Measurements from ENCODE around the gene TTN. TPM values are rescaled to one million over a fixed set of nuclear protein-coding genes. Genes with fewer than 3 reads are reported as not detected.

TTN gene
- total and polyA plus RNA-seq, 2 donors (not counting 1 experiment from before 2014, with no cell fraction given) = 1.7 to 46.4 TPM

GRCh38 chr2:178829981-178830380, 22.8 kb upstream of the TTN start:
- H3K27ac Mint-ChIP-seq = no peak overlapping the region
- no peak for ATAC-seq (ENCODE audit: low read depth)
- POLR2A ChIA-PET = no interaction called here
- TF ChIP-seq EZH2 (IDR thresholded peaks at IDR 0.05; ENCODE audit: borderline replicate concordance, insufficient read depth, low read depth, low read length, poor library complexity, severe bottlenecking) = no peak
- no peak for TF ChIP-seq CTCF (IDR thresholded peaks at IDR 0.05)
- no peaks in the 10 kb centered on the region for H3K79me2 ChIP-seq (ENCODE audit: control insufficient read depth, insufficient read depth, low read length)
- CTCF ChIA-PET = no interaction called here
- no peaks in the 10 kb centered on the region for H3K4me1 ChIP-seq (ENCODE audit: control insufficient read depth in 2 of 2, insufficient read depth in 2 of 2, low read length in 2 of 2)
- peaks cover 12% of the 10 kb centered on the region for H3K4me1 Mint-ChIP-seq
- WGBS (ENCODE audit: insufficient coverage) = no CpG with 5 or more reads among the region's 3 CpGs
- H3K4me3 ChIP-seq (ENCODE audit: control extremely low read depth in 1 of 5, extremely low read depth in 1 of 5, insufficient read depth in 1 of 5, low read depth in 2 of 5, low read length in 4 of 5) = no peak overlapping the region
- H3K36me3 ChIP-seq (replicated peaks in 1 of 2; ENCODE audit: control extremely low read depth in 1 of 2, control insufficient read depth in 1 of 2, extremely low read depth in 1 of 2, insufficient read depth in 2 of 2, low read length in 1 of 2) = no peaks in the 10 kb centered on the region
- intact Hi-C loops (cut with micrococcal nuclease) = no loop called here
- H3K4me2 ChIP-seq (replicated peaks; ENCODE audit: low read depth, low read length, poor library complexity, severe bottlenecking) = no peak overlapping the region
- no peaks in the 10 kb centered on the region for H3K9me3 Mint-ChIP-seq (ENCODE audit: insufficient read depth)
- H3K9me3 ChIP-seq (ENCODE audit: control extremely low read depth in 1 of 3, control insufficient read depth in 2 of 3, insufficient read depth in 1 of 3, low read length in 2 of 3) = no peaks in the 10 kb centered on the region
- no peak overlapping the region for H3K4me3 Mint-ChIP-seq
- no peak overlapping the region for H3K9ac ChIP-seq (ENCODE audit: low read length)
- DNase-seq = no peak
- H3K27ac ChIP-seq (ENCODE audit: low read length in 2 of 2) = no peak overlapping the region
- no peak overlapping the region for H2AFZ ChIP-seq (ENCODE audit: insufficient read depth, low read depth, low read length, poor library complexity, severe bottlenecking)
- H4K20me1 ChIP-seq (ENCODE audit: control insufficient read depth, insufficient read depth, low read length, poor library complexity, severe bottlenecking) = no peaks in the 10 kb centered on the region
- H3K27me3 Mint-ChIP-seq = no peaks in the 10 kb centered on the region
- no peaks in the 10 kb centered on the region for H3K27me3 ChIP-seq (replicated peaks in 1 of 4; ENCODE audit: control extremely low read depth in 1 of 4, control insufficient read depth in 3 of 4, insufficient read depth in 4 of 4, low read length in 3 of 4)

GRCh38 chr2:178829299-178829960, 22.2 kb upstream of the TTN start:
- intact Hi-C loops (cut with micrococcal nuclease) = no loop called here

More at GRCh38 chr2:178829299-178829960, 22.2 kb upstream of the TTN start:
- no peak for TF ChIP-seq CTCF (IDR thresholded peaks at IDR 0.05)
- no peak for TF ChIP-seq EZH2 (IDR thresholded peaks at IDR 0.05; ENCODE audit: borderline replicate concordance, insufficient read depth, low read depth, low read length, poor library complexity, severe bottlenecking)
- POLR2A ChIA-PET = no interaction called here
- H3K27ac Mint-ChIP-seq = no peak overlapping the region
- no peak overlapping the region for H3K27ac ChIP-seq (ENCODE audit: low read length in 2 of 2)
- 78% methylated on average over 1 of the region's 3 CpGs for WGBS (ENCODE audit: insufficient coverage)
- peaks cover 12% of the 10 kb centered on the region for H3K4me1 Mint-ChIP-seq
- H2AFZ ChIP-seq (ENCODE audit: insufficient read depth, low read depth, low read length, poor library complexity, severe bottlenecking) = no peak overlapping the region
- CTCF ChIA-PET = no interaction called here
- no peaks in the 10 kb centered on the region for H3K9me3 Mint-ChIP-seq (ENCODE audit: insufficient read depth)
- no peak for DNase-seq
- H3K79me2 ChIP-seq (ENCODE audit: control insufficient read depth, insufficient read depth, low read length) = no peaks in the 10 kb centered on the region
- H3K27me3 ChIP-seq (replicated peaks in 1 of 4; ENCODE audit: control extremely low read depth in 1 of 4, control insufficient read depth in 3 of 4, insufficient read depth in 4 of 4, low read length in 3 of 4) = no peaks in the 10 kb centered on the region
- H3K4me2 ChIP-seq (replicated peaks; ENCODE audit: low read depth, low read length, poor library complexity, severe bottlenecking) = no peak overlapping the region
- H3K9ac ChIP-seq (ENCODE audit: low read length) = no peak overlapping the region
- no peaks in the 10 kb centered on the region for H3K36me3 ChIP-seq (replicated peaks in 1 of 2; ENCODE audit: control extremely low read depth in 1 of 2, control insufficient read depth in 1 of 2, extremely low read depth in 1 of 2, insufficient read depth in 2 of 2, low read length in 1 of 2)
- no peaks in the 10 kb centered on the region for H3K27me3 Mint-ChIP-seq
- no peak overlapping the region for H3K4me3 Mint-ChIP-seq
- no peak overlapping the region for H3K4me3 ChIP-seq (ENCODE audit: control extremely low read depth in 1 of 5, extremely low read depth in 1 of 5, insufficient read depth in 1 of 5, low read depth in 2 of 5, low read length in 4 of 5)
- no peak for ATAC-seq (ENCODE audit: low read depth)
- H3K4me1 ChIP-seq (ENCODE audit: control insufficient read depth in 2 of 2, insufficient read depth in 2 of 2, low read length in 2 of 2) = no peaks in the 10 kb centered on the region
- no peaks in the 10 kb centered on the region for H3K9me3 ChIP-seq (ENCODE audit: control extremely low read depth in 1 of 3, control insufficient read depth in 2 of 3, insufficient read depth in 1 of 3, low read length in 2 of 3)
- no peaks in the 10 kb centered on the region for H4K20me1 ChIP-seq (ENCODE audit: control insufficient read depth, insufficient read depth, low read length, poor library complexity, severe bottlenecking)

Data from B cell (primary cell).